SU-DHL-6 (cell line): ENCODE data around the gene CDKAL1.

Experiments
- H2AFZ ChIP-seq: fragments of 200-600 bp; sonication (generic); 2 replicates; pipeline ENCODE4 v1.6.1; 2014; ENCODE audit warnings: low read depth, mild to moderate bottlenecking, moderate library complexity, mixed read lengths, antibody characterized with exemption, low read length; ENCODE audit not compliant: severe bottlenecking
- H3F3A ChIP-seq: fragments of 200-600 bp; shearing (Covaris generic); 2 replicates; pipeline ENCODE4 v1.6.0; 2016; ENCODE audit warnings: antibody characterized with exemption, mild to moderate bottlenecking; ENCODE audit not compliant: insufficient read depth
- H3K27ac ChIP-seq: fragments of 200-600 bp; sonication (generic); 2 replicates; pipeline ENCODE4 v1.5.1; 2016; ENCODE audit warnings: low read depth, mild to moderate bottlenecking, low read length, moderate library complexity, mixed read lengths
- H3K27me3 ChIP-seq: fragments of 200-600 bp; sonication (generic), shearing (Covaris generic); 2 replicates; pipeline ENCODE4 v1.6.0; 2014; ENCODE audit warnings: mild to moderate bottlenecking, low read length
- H3K36me3 ChIP-seq: fragments of 200-600 bp; sonication (generic); 2 replicates; pipeline ENCODE4 v1.6.1; 2014; ENCODE audit warnings: mild to moderate bottlenecking, low read length, mixed read lengths
- H3K4me2 ChIP-seq: fragments of 300-600, 200-600 bp; shearing (Covaris generic), sonication (generic); 2 replicates; pipeline ENCODE4 v1.6.0; 2014; ENCODE audit warnings: low read length, low read depth, mild to moderate bottlenecking; ENCODE audit not compliant: poor library complexity, severe bottlenecking
- H3K4me3 ChIP-seq: fragments of 200-600 bp; sonication (generic); 2 replicates; pipeline ENCODE4 v1.5.1; 2014; ENCODE audit warnings: antibody characterized with exemption, low read length, mild to moderate bottlenecking, mixed read lengths; ENCODE audit not compliant: insufficient read depth, poor library complexity, severe bottlenecking
- H3K79me2 ChIP-seq: fragments of 200-600 bp; sonication (generic); 2 replicates; pipeline ENCODE4 v1.6.1; 2014; ENCODE audit warnings: mild to moderate bottlenecking, low read length, moderate library complexity; ENCODE audit not compliant: insufficient read depth
- H3K9ac ChIP-seq: fragments of 200-600 bp; sonication (generic); 2 replicates; pipeline ENCODE4 v1.7.0; 2014; ENCODE audit warnings: mild to moderate bottlenecking, low read length
- H3K9me2 ChIP-seq: fragments of 200-600 bp; sonication (generic); replicated peaks from 2 replicates; pipeline ENCODE4 v1.6.1; 2014; ENCODE audit warnings: low read length; ENCODE audit not compliant: insufficient read depth
- H3K9me3 ChIP-seq: fragments of 200-600 bp; sonication (generic); 2 replicates; pipeline ENCODE4 v1.6.1; 2014; ENCODE audit warnings: low read length, mixed read lengths; ENCODE audit not compliant: insufficient read depth
- H4K20me1 ChIP-seq: fragments of 200-600 bp; sonication (generic); 2 replicates; pipeline ENCODE4 v1.6.1; 2014; ENCODE audit warnings: low read depth, mild to moderate bottlenecking, antibody characterized with exemption, low read length, moderate library complexity, mixed read lengths
- EZH2phosphoT487 ChIP-seq: fragments of 200-600 bp; sonication (generic), shearing (Covaris generic); conservative IDR thresholded peaks from 2 replicates; pipeline ENCODE4 v1.6.1; 2018; ENCODE audit warnings: mild to moderate bottlenecking, antibody characterized with exemption, low read length, moderate library complexity, mixed read lengths
- TF ChIP-seq, protein P1 (sequence below): fragments of 200-600 bp; sonication (generic); IDR thresholded peaks from one replicate; pipeline ENCODE4 v1.5.1; 2017; ENCODE audit warnings: antibody characterized with exemption, mild to moderate bottlenecking, low read length, moderate library complexity; ENCODE audit not compliant: insufficient read depth, poor library complexity, severe bottlenecking

The CDKAL1 gene

DNA sequence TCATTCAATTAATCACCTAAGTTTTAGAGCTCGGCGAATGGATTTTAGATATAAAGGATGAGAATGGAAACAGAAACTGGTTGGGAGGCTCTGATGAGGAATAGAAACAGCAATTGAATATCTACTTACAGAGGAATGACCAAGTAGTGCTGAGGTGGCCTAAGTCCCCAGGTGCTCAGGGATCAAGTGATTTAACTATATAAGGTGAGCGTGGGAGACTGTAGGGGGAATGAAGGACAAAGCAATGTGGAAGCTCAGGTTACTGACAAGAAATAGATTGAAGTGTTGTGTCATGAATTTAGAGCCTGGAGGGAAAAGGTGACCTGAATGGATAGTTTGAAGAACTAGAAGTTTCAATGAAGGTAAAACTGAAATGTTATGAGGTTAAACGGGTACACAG lies 563.9 kb downstream of the CDKAL1 start:
- no peak overlapping the region for H3K4me2 ChIP-seq
- no peaks in the 10 kb centered on the region for H3K9me2 ChIP-seq
- no peaks in the 10 kb centered on the region for H3K27me3 ChIP-seq
- no peak overlapping the region for H2AFZ ChIP-seq
- no peak overlapping the region for H3K27ac ChIP-seq
- no peaks in the 10 kb centered on the region for H4K20me1 ChIP-seq
- no peak overlapping the region for H3K9ac ChIP-seq
- TF ChIP-seq EZH2phosphoT487: no peak
- no peaks in the 10 kb centered on the region for H3K79me2 ChIP-seq
- no peaks in the 10 kb centered on the region for H3F3A ChIP-seq
- H3K36me3 ChIP-seq: no peaks in the 10 kb centered on the region
- H3K9me3 ChIP-seq: no peaks in the 10 kb centered on the region
- H3K4me3 ChIP-seq: no peak overlapping the region

DNA sequence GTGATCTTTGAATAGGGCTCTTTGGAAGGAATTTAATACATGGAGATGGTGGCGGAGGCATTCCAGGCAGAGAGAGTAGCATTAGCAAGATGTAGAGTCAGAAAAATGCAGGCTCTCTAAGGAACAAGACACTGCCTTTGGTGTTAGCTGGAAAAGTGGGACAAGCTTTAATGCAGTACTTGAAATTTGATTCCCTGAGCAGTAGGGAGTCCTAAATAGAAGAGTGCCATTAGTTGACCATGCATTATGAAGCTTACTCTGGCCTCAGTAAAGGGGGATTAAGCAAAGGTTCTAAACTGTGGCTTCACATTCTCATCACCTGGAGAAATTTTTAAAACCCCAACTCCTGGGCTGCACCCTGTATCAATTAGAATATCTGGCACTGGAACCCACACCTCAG lies 564.5 kb downstream of the CDKAL1 start:
- no peak overlapping the region for H2AFZ ChIP-seq
- no peaks in the 10 kb centered on the region for H3K9me3 ChIP-seq
- H3K4me3 ChIP-seq: no peak overlapping the region
- no peak overlapping the region for H3K4me2 ChIP-seq
- no peaks in the 10 kb centered on the region for H3K79me2 ChIP-seq
- TF ChIP-seq EZH2phosphoT487: no peak
- TF ChIP-seq, protein P1, sequence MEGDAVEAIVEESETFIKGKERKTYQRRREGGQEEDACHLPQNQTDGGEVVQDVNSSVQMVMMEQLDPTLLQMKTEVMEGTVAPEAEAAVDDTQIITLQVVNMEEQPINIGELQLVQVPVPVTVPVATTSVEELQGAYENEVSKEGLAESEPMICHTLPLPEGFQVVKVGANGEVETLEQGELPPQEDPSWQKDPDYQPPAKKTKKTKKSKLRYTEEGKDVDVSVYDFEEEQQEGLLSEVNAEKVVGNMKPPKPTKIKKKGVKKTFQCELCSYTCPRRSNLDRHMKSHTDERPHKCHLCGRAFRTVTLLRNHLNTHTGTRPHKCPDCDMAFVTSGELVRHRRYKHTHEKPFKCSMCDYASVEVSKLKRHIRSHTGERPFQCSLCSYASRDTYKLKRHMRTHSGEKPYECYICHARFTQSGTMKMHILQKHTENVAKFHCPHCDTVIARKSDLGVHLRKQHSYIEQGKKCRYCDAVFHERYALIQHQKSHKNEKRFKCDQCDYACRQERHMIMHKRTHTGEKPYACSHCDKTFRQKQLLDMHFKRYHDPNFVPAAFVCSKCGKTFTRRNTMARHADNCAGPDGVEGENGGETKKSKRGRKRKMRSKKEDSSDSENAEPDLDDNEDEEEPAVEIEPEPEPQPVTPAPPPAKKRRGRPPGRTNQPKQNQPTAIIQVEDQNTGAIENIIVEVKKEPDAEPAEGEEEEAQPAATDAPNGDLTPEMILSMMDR: no peak
- no peaks in the 10 kb centered on the region for H4K20me1 ChIP-seq
- no peaks in the 10 kb centered on the region for H3K27me3 ChIP-seq
- H3K27ac ChIP-seq: no peak overlapping the region
- no peaks in the 10 kb centered on the region for H3F3A ChIP-seq
- no peak overlapping the region for H3K9ac ChIP-seq
- H3K9me2 ChIP-seq: no peaks in the 10 kb centered on the region
- H3K36me3 ChIP-seq: no peaks in the 10 kb centered on the region

DNA sequence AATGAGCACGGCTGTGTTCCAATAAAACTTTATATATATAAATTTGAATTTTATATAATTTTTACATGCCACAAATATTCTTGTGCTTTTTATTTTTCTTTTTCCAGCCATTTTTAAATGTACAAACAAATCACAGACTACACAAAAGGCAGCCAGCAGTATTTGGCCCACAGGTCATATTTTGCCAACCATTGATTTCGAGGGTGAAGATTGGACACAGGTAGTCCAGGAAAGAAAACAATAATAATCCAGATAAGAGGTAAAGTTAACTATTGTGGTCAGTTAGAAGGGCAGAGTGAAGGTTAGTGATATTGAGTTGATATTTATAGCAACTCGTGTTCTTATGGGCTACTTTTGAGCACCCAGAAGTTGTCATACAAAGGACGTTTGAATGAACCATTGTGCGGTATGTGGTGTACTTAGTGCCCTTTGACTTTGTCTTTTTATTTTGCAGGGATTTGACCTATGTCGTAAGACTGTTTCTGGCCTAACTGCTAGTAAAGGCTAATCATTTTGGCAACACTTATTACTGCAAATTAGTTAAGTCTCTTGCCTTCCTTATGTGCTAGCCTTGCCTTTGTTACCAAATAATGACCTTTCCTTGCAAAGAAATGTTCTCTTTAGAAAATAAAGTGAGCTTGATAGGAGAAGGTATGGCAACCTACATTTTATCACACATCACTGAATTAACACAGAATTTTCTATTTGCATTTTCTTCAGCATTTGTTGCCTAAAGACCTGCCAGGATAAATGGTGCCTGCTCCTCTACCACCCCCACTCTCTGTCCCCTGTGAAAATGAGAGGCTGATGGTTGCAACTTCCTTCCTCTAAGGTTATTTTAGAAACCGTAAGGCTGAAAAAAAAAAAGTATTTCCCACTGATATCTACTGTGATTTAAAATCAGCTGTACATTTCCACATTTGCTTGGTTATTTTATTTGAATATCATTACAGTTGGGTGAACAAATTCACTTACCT lies 565.4 kb downstream of the CDKAL1 start:
- Histone ChIP-seq H2AFZ (no peak overlapping the region), H3K4me3 (no peak overlapping the region), H3K27me3 (no peaks in the 10 kb centered on the region), H3K4me2 (peak overlapping the region; percentile 6), H3K9ac (no peak overlapping the region), H4K20me1 (no peaks in the 10 kb centered on the region), H3K9me2 (no peaks in the 10 kb centered on the region), H3K9me3 (no peaks in the 10 kb centered on the region), H3K79me2 (no peaks in the 10 kb centered on the region), H3F3A (no peaks in the 10 kb centered on the region), H3K36me3 (no peaks in the 10 kb centered on the region), H3K27ac (no peak overlapping the region)
- no peak for TF ChIP-seq EZH2phosphoT487
- TF ChIP-seq, protein P1: no peak

DNA sequence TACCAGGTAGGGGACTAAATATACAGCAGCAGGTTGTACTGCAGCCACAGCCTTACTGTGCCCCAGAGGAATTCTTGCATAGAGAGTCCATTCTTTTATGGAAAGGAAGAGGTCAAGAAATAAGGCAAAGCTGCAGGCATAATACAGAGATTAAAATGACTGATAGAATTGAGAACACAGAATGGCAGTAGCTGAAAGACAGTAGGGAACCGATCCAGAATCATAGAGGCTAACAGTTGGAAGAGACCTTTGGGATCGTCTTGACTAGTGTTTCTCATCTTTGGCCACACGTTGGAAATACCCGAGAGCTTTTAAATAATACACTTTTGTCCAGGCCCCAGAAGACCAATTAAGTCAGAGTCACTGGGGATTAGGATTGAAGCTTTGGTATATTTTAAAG lies 566.7 kb downstream of the CDKAL1 start:
- H3K36me3 ChIP-seq: no peaks in the 10 kb centered on the region
- no peak overlapping the region for H2AFZ ChIP-seq
- TF ChIP-seq, protein P1: no peak
- no peak for TF ChIP-seq EZH2phosphoT487
- H3K27ac ChIP-seq: no peak overlapping the region
- H3K79me2 ChIP-seq: no peaks in the 10 kb centered on the region
- no peak overlapping the region for H3K4me2 ChIP-seq
- no peaks in the 10 kb centered on the region for H3K9me3 ChIP-seq
- H3K9me2 ChIP-seq: no peaks in the 10 kb centered on the region
- no peak overlapping the region for H3K9ac ChIP-seq
- no peaks in the 10 kb centered on the region for H3F3A ChIP-seq
- H3K4me3 ChIP-seq: no peak overlapping the region
- H3K27me3 ChIP-seq: no peaks in the 10 kb centered on the region
- no peaks in the 10 kb centered on the region for H4K20me1 ChIP-seq
